ENCODE measurements around the gene PLSCR3. TPM values are rescaled to one million over a fixed set of nuclear protein-coding genes. Genes with fewer than 3 reads are reported as not detected.

Gene PLSCR3
- polyA plus RNA-seq, result 1.3 and 1.8 TPM in 2 replicates

GRCh38 chr17:7394452-7395191, at the start of gene PLSCR3:
TSS of gene PLSCR3 (minus strand) at chr17:7394525. CDS start at chr17:7394110, 415 bp downstream.

DNA sequence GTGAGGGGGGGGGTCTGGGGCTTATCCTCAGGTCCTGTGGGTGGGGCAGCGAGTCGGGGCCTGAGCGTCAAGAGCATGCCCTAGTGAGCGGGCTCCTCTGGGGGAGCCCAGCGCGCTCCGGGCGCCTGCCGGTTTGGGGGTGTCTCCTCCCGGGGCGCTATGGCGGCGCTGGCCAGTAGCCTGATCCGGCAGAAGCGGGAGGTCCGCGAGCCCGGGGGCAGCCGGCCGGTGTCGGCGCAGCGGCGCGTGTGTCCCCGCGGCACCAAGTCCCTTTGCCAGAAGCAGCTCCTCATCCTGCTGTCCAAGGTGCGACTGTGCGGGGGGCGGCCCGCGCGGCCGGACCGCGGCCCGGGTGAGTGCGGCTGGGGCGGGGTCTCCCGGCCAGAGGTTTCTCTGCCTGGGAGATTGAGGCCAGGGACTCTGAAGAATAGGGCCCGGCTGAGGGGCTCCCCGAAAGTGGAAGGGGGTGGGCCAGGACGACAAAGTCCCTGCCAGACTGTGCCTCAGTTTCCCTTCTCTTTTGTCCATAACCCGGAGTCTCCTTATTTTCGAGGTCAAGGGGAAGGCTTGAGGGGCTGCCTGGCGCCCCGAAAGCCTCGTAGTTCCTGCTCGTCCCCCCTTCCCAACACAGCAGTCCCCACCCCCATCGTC, 45.3 kb upstream of the PLSCR3 start, which contains the start of gene FGF11:
FGF11 (plus strand) TSS at position 51 of the 651 bp plus-strand sequence; CDS start at position 160, 109 bp downstream.

GRCh38 chr17:7428557-7428956, 34.2 kb upstream of the PLSCR3 start, which contains the start of gene SPEM3:
TSS of gene SPEM3 (plus strand) at chr17:7428857. CDS start at chr17:7428903, 46 bp downstream.

GRCh38 chr17:7425316-7425715, 31.0 kb upstream of the PLSCR3 start, which contains the start of gene SPEM2:
TSS of gene SPEM2 (plus strand) at chr17:7425616. CDS start at chr17:7425689, 73 bp downstream.

DNA sequence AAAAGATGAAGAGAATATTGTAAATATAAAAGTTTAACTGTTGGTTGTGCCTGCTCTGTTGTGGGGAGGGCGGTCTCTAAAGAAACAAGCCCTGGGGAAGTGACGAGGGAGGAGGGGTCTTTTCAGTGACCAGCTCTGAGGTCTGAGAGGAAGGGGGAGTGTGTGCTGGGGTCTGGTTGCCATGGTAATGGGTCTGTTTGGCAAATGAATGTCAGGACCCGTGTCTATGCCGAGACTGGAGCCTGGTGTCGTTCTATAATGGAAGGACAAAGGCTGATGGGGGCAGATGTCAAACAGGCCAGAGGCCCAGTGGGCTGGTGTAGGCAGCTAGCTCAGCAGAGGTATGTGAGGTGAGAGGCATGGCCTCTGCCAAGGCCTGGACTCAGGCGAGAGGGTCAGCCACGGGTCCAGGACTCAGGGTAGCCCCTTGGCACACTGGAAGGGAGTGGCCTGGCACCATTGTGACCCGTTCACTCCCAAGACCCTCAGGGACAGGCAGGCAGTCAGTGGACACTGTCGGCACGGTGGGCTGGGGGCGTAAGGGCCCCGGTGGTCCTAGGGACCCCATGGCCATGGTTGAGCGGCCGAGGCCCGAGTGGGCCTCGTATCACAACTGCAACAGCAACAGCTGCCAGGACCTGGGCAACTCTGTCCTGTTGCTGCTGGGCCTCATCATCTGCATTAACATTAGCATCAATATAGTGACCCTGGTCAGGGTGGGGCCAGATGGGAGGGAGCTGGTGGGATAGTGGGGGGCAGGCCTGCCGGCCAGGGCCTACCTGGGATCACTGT, 25.7 kb upstream of the PLSCR3 start, which contains the start of gene SPEM1:
SPEM1 (plus strand) TSS at position 506 of the 792 bp plus-strand sequence; CDS start at position 567, 61 bp downstream.

GRCh38 chr17:7407485-7408251, 13.3 kb upstream of the PLSCR3 start, which contains the start of gene NLGN2:
TSS of gene NLGN2 (plus strand) at chr17:7407845. CDS start at chr17:7408256, 411 bp downstream.

GRCh38 chr17:7403977-7404736, 9.8 kb upstream of the PLSCR3 start, which contains the start of gene TMEM256:
TSS of gene TMEM256 (minus strand) at chr17:7404097. CDS start at chr17:7404084, 13 bp downstream.

DNA sequence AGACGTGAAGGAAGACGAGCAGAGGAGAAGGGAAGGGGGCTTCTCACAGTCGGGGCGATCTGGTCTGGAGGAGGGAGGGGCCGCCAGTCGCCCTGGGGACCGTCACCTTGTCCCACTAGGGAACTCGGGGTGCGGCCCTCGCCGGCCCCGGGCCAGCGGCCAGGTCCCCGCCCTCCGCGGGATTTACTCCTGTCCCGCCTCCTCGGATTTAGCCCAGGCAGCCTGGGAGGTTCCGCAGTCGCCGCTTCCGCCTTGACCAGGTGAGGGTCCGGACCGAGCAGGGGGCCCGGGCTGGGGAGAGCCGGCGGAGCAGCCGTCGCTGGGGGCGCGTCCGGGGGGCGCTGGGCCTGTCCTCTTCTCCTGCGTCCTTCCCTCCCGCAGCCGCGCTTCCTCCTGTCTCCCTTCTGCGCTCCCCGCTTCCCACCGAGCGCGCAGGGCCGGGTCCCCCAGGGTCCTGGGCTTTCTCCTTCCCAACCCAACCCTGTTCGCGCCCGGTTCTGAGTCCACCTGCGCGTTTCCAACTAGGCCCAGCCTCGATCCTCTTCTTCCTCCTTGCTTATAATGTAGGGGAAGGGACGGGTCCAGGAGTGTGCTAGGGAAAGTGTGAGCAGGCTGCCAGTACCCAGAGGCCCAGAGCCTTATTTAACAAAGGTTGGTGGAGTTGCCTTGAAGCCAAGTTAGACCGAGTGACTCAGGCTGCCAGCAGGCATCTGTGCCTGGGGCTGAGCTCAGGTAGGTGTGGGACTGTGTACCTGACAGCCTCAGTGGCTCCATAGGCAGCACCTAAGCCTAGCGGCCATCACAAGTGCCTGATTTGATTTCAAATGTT, 13.3 kb downstream of the PLSCR3 start, which contains the start of gene TNK1:
TNK1 (plus strand) TSS at position 235 of the 829 bp plus-strand sequence. CDS start 1,838 bp downstream, outside the sequence.

DNA sequence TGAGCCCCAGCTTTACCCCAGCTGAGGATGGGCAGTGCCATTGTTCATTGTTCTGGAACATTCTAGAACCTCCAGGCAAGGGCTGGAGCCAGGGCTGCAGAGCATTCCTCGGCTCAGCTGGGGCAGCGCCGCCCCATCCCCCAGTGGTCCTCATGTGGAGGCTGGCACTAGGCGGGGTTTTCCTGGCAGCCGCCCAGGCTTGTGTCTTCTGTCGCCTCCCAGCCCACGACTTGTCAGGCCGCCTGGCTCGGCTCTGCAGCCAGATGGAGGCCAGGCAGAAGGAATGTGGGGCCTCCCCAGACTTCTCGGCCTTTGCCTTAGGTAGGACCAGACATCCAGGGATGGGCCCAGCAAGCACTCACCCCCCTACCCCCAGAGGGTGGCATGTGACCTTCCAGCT, 39.3 kb downstream of the PLSCR3 start, which contains the start of gene TMEM95:
TMEM95 (plus strand) TSS at position 104 of the 400 bp plus-strand sequence; CDS start at position 153, 49 bp downstream.

DNA sequence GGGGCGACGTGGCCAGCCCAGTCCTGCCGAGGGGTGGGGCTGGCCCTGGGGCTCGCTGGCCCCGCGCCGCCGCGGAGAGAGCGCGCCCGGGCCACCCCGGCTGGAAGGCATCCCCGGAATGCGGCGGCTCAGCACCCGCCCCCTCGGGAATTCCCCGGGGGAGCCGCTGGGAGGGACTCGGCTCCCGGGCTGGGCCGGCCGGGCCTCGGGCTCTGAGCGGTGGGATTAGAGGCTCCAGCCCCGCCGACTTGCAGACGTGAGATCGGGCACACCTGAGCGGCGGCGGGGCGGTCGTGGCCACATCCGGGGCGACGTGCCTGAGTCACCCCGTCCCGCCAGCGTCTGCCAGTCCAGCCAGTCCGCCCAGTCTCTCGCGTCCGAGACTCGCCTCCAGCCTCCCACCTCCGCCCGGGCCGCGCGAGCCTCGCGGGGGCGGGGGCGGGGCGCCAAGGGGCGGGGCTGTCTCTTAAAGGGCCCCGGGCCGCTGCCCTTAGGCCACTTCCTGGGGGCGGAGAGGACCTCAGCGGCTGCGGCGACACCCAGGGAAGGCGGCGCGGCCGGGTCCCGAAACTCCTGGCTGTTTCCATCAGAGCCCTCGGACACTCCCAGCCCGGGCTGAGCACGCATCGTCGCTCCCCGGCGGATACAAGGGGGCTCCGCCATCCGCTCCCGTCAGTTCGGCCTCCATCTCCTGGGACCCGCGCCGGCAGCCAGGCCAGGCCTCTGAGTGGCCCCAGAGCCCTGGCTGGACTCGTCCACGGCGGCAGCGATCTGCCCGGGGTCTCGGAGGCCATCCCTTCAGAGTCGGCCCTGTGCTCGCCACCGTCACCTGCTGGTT, 42.4 kb downstream of the PLSCR3 start, which contains the start of gene KCTD11:
KCTD11 (plus strand) TSS at position 498 of the 838 bp plus-strand sequence.

Other genes starting within 250 kb of the PLSCR3 start
- 1.7 and 5.0 TPM in 2 replicates for gene ASGR1, start 215.2 kb downstream of the PLSCR3 start, polyA plus RNA-seq
- 1.7 and 3.0 TPM in 2 replicates for gene DLG4, start 174.7 kb downstream of the PLSCR3 start, polyA plus RNA-seq
- 50.1 and 52.5 TPM in 2 replicates for gene ACADVL, start 174.6 kb downstream of the PLSCR3 start, polyA plus RNA-seq
- gene DVL2, start 160.0 kb downstream of the PLSCR3 start, polyA plus RNA-seq, result 0.91 and 1.8 TPM in 2 replicates
- gene PHF23, start 155.1 kb downstream of the PLSCR3 start, polyA plus RNA-seq, result 8.9 and 12.1 TPM in 2 replicates
- 235 and 613 TPM in 2 replicates for gene GABARAP, start 152.1 kb downstream of the PLSCR3 start, polyA plus RNA-seq
- 9.3 and 15.5 TPM in 2 replicates for gene CTDNEP1, start 142.8 kb downstream of the PLSCR3 start, polyA plus RNA-seq
- gene ELP5, start 142.3 kb downstream of the PLSCR3 start, polyA plus RNA-seq, result 15.8 and 16.6 TPM in 2 replicates
- not detected in 2 replicates for gene CLDN7, start 132.0 kb downstream of the PLSCR3 start, polyA plus RNA-seq
- gene SLC2A4, start 112.8 kb downstream of the PLSCR3 start, polyA plus RNA-seq, result not detected in 2 replicates
- gene YBX2, start 99.9 kb downstream of the PLSCR3 start, polyA plus RNA-seq, result not detected in 2 replicates
- gene EIF5A, start 86.9 kb downstream of the PLSCR3 start, polyA plus RNA-seq, result 41.6 and 47.0 TPM in 2 replicates
- gene GPS2, start 79.2 kb downstream of the PLSCR3 start, polyA plus RNA-seq, result 42.5 and 54.6 TPM in 2 replicates
- gene NEURL4, start 65.2 kb downstream of the PLSCR3 start, polyA plus RNA-seq, result 0.34 TPM in 1 of 2 replicates, not detected in the other
- gene ACAP1, start 58.0 kb downstream of the PLSCR3 start, polyA plus RNA-seq, result 4.1 and 5.8 TPM in 2 replicates
- gene KCTD11, start 42.4 kb downstream of the PLSCR3 start, polyA plus RNA-seq, result not detected in 2 replicates
- gene TMEM95, start 39.4 kb downstream of the PLSCR3 start, polyA plus RNA-seq, result not detected in 2 replicates
- 0.15 TPM in 1 of 2 replicates, not detected in the other for gene TNK1, start 13.4 kb downstream of the PLSCR3 start, polyA plus RNA-seq
- gene TMEM256, start 9.6 kb upstream of the PLSCR3 start, polyA plus RNA-seq, result 148 and 161 TPM in 2 replicates
- gene NLGN2, start 13.3 kb upstream of the PLSCR3 start, polyA plus RNA-seq, result 6.6 and 13.0 TPM in 2 replicates
- not detected in 2 replicates for gene SPEM1, start 25.8 kb upstream of the PLSCR3 start, polyA plus RNA-seq
- not detected in 2 replicates for gene SPEM2, start 31.1 kb upstream of the PLSCR3 start, polyA plus RNA-seq
- not detected in 2 replicates for gene SPEM3, start 34.3 kb upstream of the PLSCR3 start, polyA plus RNA-seq
- gene TMEM102, start 40.9 kb upstream of the PLSCR3 start, polyA plus RNA-seq, result not detected in 2 replicates
- 1.2 and 2.0 TPM in 2 replicates for gene FGF11, start 45.0 kb upstream of the PLSCR3 start, polyA plus RNA-seq
- 14.7 and 16.0 TPM in 2 replicates for gene CHRNB1, start 50.5 kb upstream of the PLSCR3 start, polyA plus RNA-seq
- 9.2 and 9.5 TPM in 2 replicates for gene ZBTB4, start 85.1 kb upstream of the PLSCR3 start, polyA plus RNA-seq
- not detected in 2 replicates for gene SLC35G6, start 86.9 kb upstream of the PLSCR3 start, polyA plus RNA-seq
- 6.4 and 7.7 TPM in 2 replicates for gene POLR2A, start 89.8 kb upstream of the PLSCR3 start, polyA plus RNA-seq
- 1.9 and 5.1 TPM in 2 replicates for gene TNFSF12, start 154.5 kb upstream of the PLSCR3 start, polyA plus RNA-seq
- 0.28 TPM in 1 of 2 replicates, not detected in the other for gene TNFSF13, start 164.2 kb upstream of the PLSCR3 start, polyA plus RNA-seq
- gene SENP3, start 167.4 kb upstream of the PLSCR3 start, polyA plus RNA-seq, result 2.3 and 3.2 TPM in 2 replicates
- 0.63 TPM in 1 of 2 replicates, not detected in the other for gene CD68, start 185.1 kb upstream of the PLSCR3 start, polyA plus RNA-seq
- gene MPDU1, start 189.3 kb upstream of the PLSCR3 start, polyA plus RNA-seq, result 14.2 and 26.1 TPM in 2 replicates
- 5.0 and 6.3 TPM in 2 replicates for gene SOX15, start 195.6 kb upstream of the PLSCR3 start, polyA plus RNA-seq
- gene FXR2, start 220.4 kb upstream of the PLSCR3 start, polyA plus RNA-seq, result 7.1 and 20.3 TPM in 2 replicates
- 107 and 126 TPM in 2 replicates for gene SAT2, start 233.3 kb upstream of the PLSCR3 start, polyA plus RNA-seq
- gene SHBG, start 235.6 kb upstream of the PLSCR3 start, polyA plus RNA-seq, result 2.5 TPM in 1 of 2 replicates, not detected in the other